ENCODE results near the gene PLA2G6.

DNA sequence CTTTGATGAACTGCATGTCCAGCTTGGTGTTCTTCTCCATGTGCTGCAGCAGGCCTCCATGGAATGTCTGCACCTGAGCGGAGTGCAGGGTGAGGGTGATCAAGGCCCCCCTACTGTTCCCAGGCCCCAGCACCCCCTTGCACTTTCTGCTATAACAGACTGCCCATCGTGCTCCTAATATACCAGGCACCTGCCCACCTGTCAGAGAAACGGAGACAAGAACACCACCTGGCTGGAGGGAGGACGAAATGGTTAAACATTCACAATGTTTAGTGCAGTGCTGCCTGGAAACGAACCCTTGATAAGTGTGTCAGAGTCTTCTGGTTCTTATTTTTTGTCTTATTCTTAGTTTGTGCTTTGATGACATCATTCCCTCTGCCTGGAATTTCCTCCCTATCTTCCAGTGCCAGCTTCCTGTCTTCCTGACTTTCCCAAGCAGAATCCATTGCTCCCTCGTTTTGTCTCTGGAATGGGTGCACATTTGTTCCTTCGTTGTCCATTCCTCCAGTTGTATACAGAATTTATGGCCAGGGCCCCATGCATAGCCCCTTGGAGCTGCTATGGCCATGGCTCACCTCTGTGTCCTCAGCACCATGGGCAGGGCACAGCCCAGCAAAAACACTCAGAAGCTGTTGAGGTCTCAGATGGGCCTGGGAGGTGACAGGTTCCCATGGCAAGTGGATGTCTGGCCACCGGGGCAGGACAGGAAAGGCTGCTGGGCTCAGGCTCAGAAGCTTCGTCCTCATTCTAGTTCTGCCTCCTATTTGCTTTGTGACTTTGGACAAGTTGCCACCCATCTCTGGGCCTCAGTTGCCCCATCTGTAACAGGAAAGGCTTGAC, 83.0 kb downstream of the PLA2G6 start:
- TF ChIP-seq POLR2A (IDR thresholded peaks at IDR 0.05), result no peak
- TF ChIP-seq, protein P1, sequence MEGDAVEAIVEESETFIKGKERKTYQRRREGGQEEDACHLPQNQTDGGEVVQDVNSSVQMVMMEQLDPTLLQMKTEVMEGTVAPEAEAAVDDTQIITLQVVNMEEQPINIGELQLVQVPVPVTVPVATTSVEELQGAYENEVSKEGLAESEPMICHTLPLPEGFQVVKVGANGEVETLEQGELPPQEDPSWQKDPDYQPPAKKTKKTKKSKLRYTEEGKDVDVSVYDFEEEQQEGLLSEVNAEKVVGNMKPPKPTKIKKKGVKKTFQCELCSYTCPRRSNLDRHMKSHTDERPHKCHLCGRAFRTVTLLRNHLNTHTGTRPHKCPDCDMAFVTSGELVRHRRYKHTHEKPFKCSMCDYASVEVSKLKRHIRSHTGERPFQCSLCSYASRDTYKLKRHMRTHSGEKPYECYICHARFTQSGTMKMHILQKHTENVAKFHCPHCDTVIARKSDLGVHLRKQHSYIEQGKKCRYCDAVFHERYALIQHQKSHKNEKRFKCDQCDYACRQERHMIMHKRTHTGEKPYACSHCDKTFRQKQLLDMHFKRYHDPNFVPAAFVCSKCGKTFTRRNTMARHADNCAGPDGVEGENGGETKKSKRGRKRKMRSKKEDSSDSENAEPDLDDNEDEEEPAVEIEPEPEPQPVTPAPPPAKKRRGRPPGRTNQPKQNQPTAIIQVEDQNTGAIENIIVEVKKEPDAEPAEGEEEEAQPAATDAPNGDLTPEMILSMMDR (IDR thresholded peaks at IDR 0.05), result no peak
- TF ChIP-seq EP300 (IDR thresholded peaks at IDR 0.05; ENCODE audit: low read depth), result no peak
- no peak for TF ChIP-seq POLR2AphosphoS5 (IDR thresholded peaks at IDR 0.05)
